22Rv1 (cell line): ENCODE data around the gene RAP1GAP.

Experiments used
- H3K27ac ChIP-seq: fragments of 450-650 bp; 2 replicates; pipeline ENCODE4 v1.5.1; 2017
- CTCF ChIP-seq: fragments of 450-650 bp; IDR thresholded peaks from 2 replicates; pipeline ENCODE4 v1.5.1; 2017; ENCODE audit warnings: mild to moderate bottlenecking
- ZFX ChIP-seq: fragments of 450-650 bp; IDR thresholded peaks from 2 replicates; pipeline ENCODE4 v1.6.1; 2017; ENCODE audit warnings: antibody characterized with exemption, borderline replicate concordance

The RAP1GAP gene

DNA sequence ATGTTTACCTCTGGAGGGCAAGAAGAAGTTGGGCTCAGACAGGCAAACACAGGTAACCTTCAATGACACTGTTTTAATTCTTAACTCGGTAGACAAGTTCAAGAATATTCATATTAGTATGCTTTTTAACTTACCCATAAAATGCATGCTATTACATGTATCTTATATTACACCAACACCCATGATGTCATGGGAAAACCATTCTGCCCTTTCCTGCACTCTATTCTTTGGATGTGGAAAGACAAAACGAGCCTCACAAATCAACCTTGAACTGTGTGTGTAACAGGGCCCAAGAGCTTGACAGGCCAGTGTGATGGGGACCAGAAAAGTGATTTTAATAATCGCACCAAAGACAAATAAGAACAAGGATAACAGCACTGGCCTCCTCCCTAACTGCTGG lies 22.6 kb upstream of the RAP1GAP start:
- TF ChIP-seq ZFX (no peak), CTCF (no peak)

DNA sequence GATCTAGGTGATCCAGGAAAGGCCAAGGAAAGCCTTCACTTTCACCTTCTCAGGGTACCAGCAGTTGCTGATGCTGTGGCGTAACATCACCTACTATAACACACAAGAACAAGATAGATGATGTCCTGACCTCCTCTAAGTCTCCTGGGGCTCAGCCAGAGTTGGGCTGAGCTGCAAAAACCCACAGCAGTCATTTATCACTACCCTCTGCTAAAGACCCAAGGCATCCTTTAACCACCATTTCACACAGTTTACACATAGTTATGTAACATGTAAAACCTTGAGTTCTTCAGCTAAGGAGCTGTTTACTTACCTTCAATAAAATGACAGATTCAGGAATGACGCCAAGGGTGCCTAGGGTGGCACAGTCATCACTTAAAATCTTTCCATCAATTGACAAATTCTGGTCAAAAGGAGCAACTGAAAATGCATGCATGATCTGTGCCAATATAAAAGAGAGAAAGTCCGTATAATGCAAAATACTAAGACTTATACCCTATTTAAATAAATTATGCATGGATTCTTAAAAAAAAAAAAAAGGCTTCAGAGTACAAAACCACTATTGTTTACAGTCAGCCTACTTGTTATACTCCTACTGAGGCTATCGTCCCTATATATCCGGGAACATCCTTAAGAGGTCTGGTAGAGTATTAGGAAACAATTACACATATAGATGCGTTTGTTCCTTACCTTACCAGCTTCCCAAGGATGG lies 20.7 kb upstream of the RAP1GAP start:
- TF ChIP-seq ZFX (no peak), CTCF (no peak)
- no peak overlapping the region; the same call in 1 of the 2 replicates for H3K27ac ChIP-seq

More for the DNA sequence above, 22.6 kb upstream of the RAP1GAP start:
- H3K27ac ChIP-seq = no peak overlapping the region

DNA sequence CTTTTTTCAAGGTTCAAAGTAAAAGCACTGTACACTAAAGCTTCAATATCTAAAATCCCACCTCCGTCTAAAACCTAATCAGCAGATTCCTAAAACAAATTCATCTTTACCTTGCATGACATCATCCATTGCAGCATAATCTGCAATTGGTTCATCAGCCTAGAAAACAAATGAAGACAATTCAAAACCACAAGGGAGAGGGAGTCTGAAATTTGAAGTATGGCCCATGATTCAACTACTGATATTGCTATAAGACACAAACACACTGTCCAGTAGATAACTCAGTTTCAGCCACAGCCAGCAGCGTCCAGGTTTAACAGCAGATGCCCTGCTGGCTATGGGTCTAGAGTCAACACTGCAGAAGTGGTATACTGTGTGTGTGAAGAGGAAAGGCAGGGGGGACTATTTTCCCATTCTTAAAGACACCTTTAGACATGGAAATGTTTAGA lies 17.9 kb upstream of the RAP1GAP start:
- H3K27ac ChIP-seq = no peak overlapping the region
- TF ChIP-seq CTCF (no peak), ZFX (no peak)

GRCh38 chr1:21685946-21686678 lies 17.0 kb upstream of the RAP1GAP start:
- no peak overlapping the region for H3K27ac ChIP-seq
- TF ChIP-seq ZFX = no peak
- TF ChIP-seq CTCF = no peak

DNA sequence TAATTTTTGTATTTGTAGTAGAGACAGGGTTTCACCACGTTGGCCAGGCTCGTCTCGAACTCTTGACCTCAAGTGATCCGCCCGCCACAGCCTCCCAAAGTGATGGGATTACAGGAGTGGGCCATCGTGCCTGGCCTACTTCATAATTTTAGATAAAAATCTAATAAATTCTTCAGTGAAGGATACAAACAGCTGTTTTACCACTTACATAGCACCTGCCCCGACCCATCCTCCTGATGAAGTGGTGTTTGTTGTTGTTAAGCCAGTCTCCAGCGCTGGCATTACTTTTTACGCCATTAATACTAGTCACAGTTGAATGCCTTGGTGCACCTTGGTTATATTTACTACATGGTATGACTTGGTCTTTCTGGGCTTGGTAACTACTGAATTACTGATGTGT lies 12.3 kb upstream of the RAP1GAP start:
- TF ChIP-seq CTCF (no peak), ZFX (no peak)
- no peak overlapping the region for H3K27ac ChIP-seq

- H3K27ac ChIP-seq = no peak overlapping the region
- no peak for TF ChIP-seq ZFX
- no peak for TF ChIP-seq CTCF
Observed at GRCh38 chr1:21680918-21681317, 11.8 kb upstream of the RAP1GAP start.

DNA sequence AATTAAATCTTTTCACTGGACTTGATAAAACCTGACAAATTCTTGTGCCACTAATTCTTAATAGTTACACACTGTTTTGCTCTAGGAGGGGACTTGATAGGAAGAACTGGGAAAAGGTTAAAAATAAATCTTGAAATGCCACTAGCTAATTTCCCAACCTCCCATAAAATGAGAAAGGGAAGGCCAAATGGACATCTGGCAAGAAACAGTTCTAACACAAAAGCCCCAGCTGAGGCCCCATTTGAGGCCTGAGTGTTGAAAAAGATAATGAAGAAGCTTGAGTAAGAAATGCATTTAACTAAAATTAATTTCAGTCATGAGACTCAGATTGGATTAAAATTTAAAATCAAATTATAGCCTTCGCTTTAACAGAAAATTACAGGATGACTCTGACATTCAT lies 11.2 kb upstream of the RAP1GAP start:
- H3K27ac ChIP-seq = no peak overlapping the region
- TF ChIP-seq ZFX (no peak), CTCF (no peak)
